CD4-positive, alpha-beta T cell (primary cell): ENCODE data around the gene CALCOCO2. TPM values are rescaled to one million over a fixed set of nuclear protein-coding genes. Genes with fewer than 3 reads are reported as not detected.

Experiments used
- ATAC-seq: fragments of 200-7000 bp; cut with Tn5 transposase; one replicate; pipeline ENCODE4 v1.10.0; 2022; ENCODE audit warnings: mild to moderate bottlenecking; ENCODE audit not compliant: poor library complexity
- CTCF ChIA-PET: fragments of 350-600 bp; sonication (Branson Sonifier 250); formaldehyde crosslinking; loops from one replicate; lab custom pipeline; 2021; ENCODE audit warnings: antibody characterized with exemption, inconsistent platforms; lab: Charles Lee
- POLR2A ChIA-PET: fragments of 350-600 bp; sonication (Branson Sonifier 250); formaldehyde crosslinking; loops from one replicate; lab custom pipeline; 2021; ENCODE audit warnings: antibody characterized with exemption, inconsistent platforms; lab: Charles Lee
- DNase-seq, 14 experiments: peaks; one replicate each; pipeline ENCODE4 v3.0.0-alpha.2; 2013 to 2020; ENCODE audit warnings: mixed read lengths in 2 of 14
- H3K27ac ChIP-seq, 2 donors: one replicate each; pipeline versions ENCODE4 v1.5.1 to v1.7.0; 2013; ENCODE audit warnings: low read length in 2 of 2, low read depth in 1 of 2, mild to moderate bottlenecking in 1 of 2
- H3K27me3 ChIP-seq, 2 experiments: 1 replicate in 1 of 2; 2 replicates in 1 of 2; pipeline versions ENCODE4 v1.6.1 to v1.7.0; 2013; ENCODE audit warnings: low read length in 2 of 2, control low read depth in 1 of 2, mild to moderate bottlenecking in 1 of 2, moderate library complexity in 1 of 2; ENCODE audit not compliant: insufficient read depth in 2 of 2, control insufficient read depth in 1 of 2
- H3K36me3 ChIP-seq: one replicate; pipeline ENCODE4 v1.6.1; 2013; ENCODE audit warnings: low read length, control low read depth; ENCODE audit not compliant: insufficient read depth
- H3K4me1 ChIP-seq: one replicate; pipeline ENCODE4 v1.6.1; 2013; ENCODE audit warnings: low read length, control low read depth; ENCODE audit not compliant: insufficient read depth
- H3K4me3 ChIP-seq: one replicate; pipeline ENCODE4 v1.5.1; 2013; ENCODE audit warnings: mild to moderate bottlenecking, low read length, moderate library complexity
- H3K9me3 ChIP-seq, 2 experiments: 1 replicate in 1 of 2; 2 replicates in 1 of 2; pipeline versions ENCODE4 v1.6.1 to v1.7.0; 2013; ENCODE audit warnings: low read length in 2 of 2, mild to moderate bottlenecking in 2 of 2, control low read depth in 1 of 2, moderate library complexity in 1 of 2; ENCODE audit not compliant: control insufficient read depth in 1 of 2, insufficient read depth in 1 of 2
- H3K27ac Mint-ChIP-seq: one replicate; pipeline ENCODE4 v1.8.0; 2020; ENCODE audit warnings: mixed read lengths
- H3K27me3 Mint-ChIP-seq: one replicate; pipeline ENCODE4 v1.8.0; 2021; ENCODE audit warnings: mixed read lengths
- H3K36me3 Mint-ChIP-seq: one replicate; pipeline ENCODE4 v1.8.0; 2021; ENCODE audit warnings: low read depth, mixed read lengths
- H3K4me1 Mint-ChIP-seq: one replicate; pipeline ENCODE4 v1.8.0; 2021; ENCODE audit warnings: low read depth, mixed read lengths
- H3K4me3 Mint-ChIP-seq: one replicate; pipeline ENCODE4 v1.8.0; 2020; ENCODE audit warnings: mild to moderate bottlenecking, mixed read lengths
- H3K9me3 Mint-ChIP-seq: one replicate; pipeline ENCODE4 v1.8.0; 2020; ENCODE audit warnings: mixed read lengths
- CTCF ChIP-seq: fragments of 200-600 bp; IDR thresholded peaks from one replicate; pipeline ENCODE4 v1.8.0; 2022; ENCODE audit warnings: antibody characterized with exemption, mild to moderate bottlenecking
- intact Hi-C, 2 experiments: fragments of 100-400 bp; cut with DNase I in 1 of 2; cut with micrococcal nuclease in 1 of 2; formaldehyde crosslinking; loops; one replicate each; pipeline versions ENCODE4 v1.15.1 to v1.9.0; 2023 to 2025; cut with DNase I, micrococcal nuclease
- total RNA-seq, 174 experiments: library from RNA in 2 of 174; stranded (reverse) in 2 of 174; gene quantifications; one replicate each; pipeline ENCODE4 v1.2.3 and lab custom pipeline; 2021 to 2026

The CALCOCO2 gene
- total RNA-seq, 2 experiments from 2014 or later: 140 to 142 TPM

GRCh38 chr17:48815311-48815710 is 15.5 kb upstream of the CALCOCO2 start:
- DNase-seq (no peak), ATAC-seq (no peak)
- H3K4me1 ChIP-seq: peaks cover 22% of the 10 kb centered on the region
- peaks cover 16 to 30% of the 10 kb centered on the region in 2 experiments for H3K27me3 ChIP-seq
- no peaks in the 10 kb centered on the region for H3K9me3 ChIP-seq
- no peak overlapping the region for H3K27ac ChIP-seq
- no peak for TF ChIP-seq CTCF
- Mint-ChIP-seq H3K4me1 (peaks cover 22% of the 10 kb centered on the region), H3K9me3 (no peaks in the 10 kb centered on the region), H3K4me3 (peak overlapping the region; percentile 31), H3K36me3 (no peaks in the 10 kb centered on the region), H3K27ac (no peak overlapping the region), H3K27me3 (peaks cover 66% of the 10 kb centered on the region)
- ChIA-PET CTCF (interaction anchor here (0.6 to 9.1 kb wide), 6 partner anchors 8 to 77 kb away, joined by 3 to 115 read pairs (median 8); partner anchors contain the start of gene ATP5MC1), POLR2A (interaction anchor here (1.0 to 1.5 kb wide), 4 partner anchors 16 to 77 kb away, joined by 3 to 5 read pairs (median 3); partner anchors contain the start of gene CALCOCO2)
- intact Hi-C loops: no loop called here
- no peak overlapping the region for H3K4me3 ChIP-seq
- no peaks in the 10 kb centered on the region for H3K36me3 ChIP-seq

- ATAC-seq (no peak), DNase-seq (no peak)
- H3K9me3 ChIP-seq: no peaks in the 10 kb centered on the region
- CTCF ChIA-PET: interaction anchor here (1.0 to 9.1 kb wide), 4 partner anchors 63 to 91 kb away, joined by 3 to 115 read pairs (median 10); no protein-coding TSS in a partner anchor
- no peaks in the 10 kb centered on the region for H3K36me3 ChIP-seq
- H3K4me1 ChIP-seq: peaks cover 22% of the 10 kb centered on the region
- peak overlapping the region; percentile 50 for H3K4me3 ChIP-seq
- Mint-ChIP-seq H3K4me1 (peaks cover 22% of the 10 kb centered on the region), H3K9me3 (no peaks in the 10 kb centered on the region), H3K36me3 (no peaks in the 10 kb centered on the region), H3K27ac (no peak overlapping the region), H3K27me3 (peaks cover 71% of the 10 kb centered on the region), H3K4me3 (peak overlapping the region; percentile 50)
- POLR2A ChIA-PET: interaction anchor here (0.8 to 1.5 kb wide), 4 partner anchors 14 to 92 kb away, joined by 3 to 5 read pairs (median 3); partner anchors contain the start of gene CALCOCO2
- no peak overlapping the region for H3K27ac ChIP-seq
- TF ChIP-seq CTCF: no peak
- intact Hi-C loops: no loop called here
- peaks cover 16 to 32% of the 10 kb centered on the region in 2 experiments for H3K27me3 ChIP-seq
Observed at GRCh38 chr17:48816438-48816773, 14.4 kb upstream of the CALCOCO2 start.

- Mint-ChIP-seq H3K4me3 (peak within 1 kb of the TSS; percentile 87), H3K9me3 (no peaks in the 10 kb centered on the region), H3K27me3 (peaks cover 71% of the 10 kb centered on the region)
Observed at GRCh38 chr17:48816774-48817590, 13.9 kb upstream of the CALCOCO2 start, which contains the start of gene TTLL6. Gene TTLL6, minus strand, starts transcription at chr17:48817229. Its CDS starts 157 bp downstream, at chr17:48817072.

More at GRCh38 chr17:48816774-48817590, 13.9 kb upstream of the CALCOCO2 start, which contains the start of gene TTLL6:
- H3K36me3 Mint-ChIP-seq: no peaks in the 10 kb centered on the region
- Histone ChIP-seq H3K4me3 (peak within 1 kb of the TSS; percentile 50), H3K36me3 (no peaks in the 10 kb centered on the region), H3K9me3 (no peaks in the 10 kb centered on the region), H3K27me3 (peaks cover 16 to 32% of the 10 kb centered on the region in 2 experiments), H3K27ac (no peak within 1 kb of the TSS), H3K4me1 (peaks cover 22% of the 10 kb centered on the region)
- ChIA-PET CTCF (interaction anchor here (0.6 to 9.1 kb wide), 5 partner anchors 9 to 91 kb away, joined by 3 to 115 read pairs (median 3); no protein-coding TSS in a partner anchor), POLR2A (interaction anchor here (0.8 to 1.7 kb wide), 4 partner anchors 13 to 93 kb away, joined by 3 to 4 read pairs (median 3); partner anchors contain the start of gene CALCOCO2)
- ATAC-seq (peak; percentile 98), DNase-seq (peak; percentile 56 to 91 (median 78))
- intact Hi-C loops: loop anchor here in 1 of 2 experiments (1.0 kb wide), 1 partner anchor 14 kb away; the partner anchor contains the start of gene CALCOCO2
- H3K4me1 Mint-ChIP-seq: peaks cover 22% of the 10 kb centered on the region
- H3K27ac Mint-ChIP-seq: no peak within 1 kb of the TSS
- TF ChIP-seq CTCF: no peak
